Endothelial cell of umbilical vein (primary cell): ENCODE measurements around the gene ABHD5.

Experiments
- CTCF ChIP-seq, 2 donors: IDR thresholded peaks; 1 replicate in 1 of 2; 2 replicates in 1 of 2; pipeline ENCODE4 v1.5.1; 2011; ENCODE audit warnings: low read length in 2 of 2, mild to moderate bottlenecking in 2 of 2, moderate library complexity in 2 of 2, control low read depth in 1 of 2, inconsistent platforms in 1 of 2, low read depth in 1 of 2; ENCODE audit not compliant: insufficient read depth in 1 of 2; ENCODE audit errors: extremely low read depth in 1 of 2
- JUN ChIP-seq: IDR thresholded peaks from 2 replicates; pipeline ENCODE4 v1.6.1; 2011; ENCODE audit warnings: borderline replicate concordance, low read depth; ENCODE audit not compliant: insufficient read length, insufficient read depth
- POLR2A ChIP-seq: IDR thresholded peaks from 2 replicates; pipeline ENCODE4 v1.6.1; 2012; ENCODE audit warnings: low read depth, mild to moderate bottlenecking, control low read depth, low read length
- POLR2AphosphoS5 ChIP-seq: IDR thresholded peaks from 2 replicates; pipeline ENCODE4 v1.6.1; 2012; ENCODE audit warnings: low read depth, mild to moderate bottlenecking, control low read depth, low read length, moderate library complexity; ENCODE audit not compliant: insufficient read depth

- TF ChIP-seq CTCF (IDR thresholded peaks at IDR 0.05; ENCODE audit: extremely low read depth in 1 of 2, insufficient read depth in 1 of 2, low read depth in 1 of 2, low read length in 2 of 2) (no peak), POLR2AphosphoS5 (no peak), POLR2A (no peak), JUN (no peak)
Measured at GRCh38 chr3:43695443-43695842, 4.7 kb downstream of the ABHD5 start.
